OCI-LY7 (cell line): ENCODE measurements around the gene NALF2. TPM values are rescaled to one million over a fixed set of nuclear protein-coding genes. Genes with fewer than 3 reads are reported as not detected.

Source experiments
- BruUV-seq: library from RNA; stranded (reverse); fragments of 400-500 nt; replicated peaks from 2 replicates; lab custom pipeline; 2021; lab: Mats Ljungman, UMichigan
- CTCF ChIA-PET: fragments of 300-600 bp; sonication (Branson Sonifier 250); formaldehyde crosslinking; loops from one replicate; lab custom pipeline; 2022; ENCODE audit warnings: antibody characterized with exemption; ENCODE audit not compliant: unreplicated experiment; lab: Charles Lee
- POLR2A ChIA-PET: fragments of 300-600 bp; sonication (Branson Sonifier 250); formaldehyde crosslinking; loops from one replicate; lab custom pipeline; 2022; ENCODE audit warnings: antibody characterized with exemption; lab: Charles Lee
- DNase-seq: peaks from one replicate; pipeline ENCODE4 v3.0.0-alpha.2; 2015; ENCODE audit warnings: low spot score
- H2AFZ ChIP-seq: fragments of 200-600 bp; sonication (generic), shearing (Covaris generic); 2 replicates; pipeline ENCODE4 v1.6.1; 2014; ENCODE audit warnings: mild to moderate bottlenecking, antibody characterized with exemption, low read length, moderate library complexity
- H3K27ac ChIP-seq: fragments of 200-600 bp; sonication (generic); 2 replicates; pipeline ENCODE4 v1.5.1; 2014; ENCODE audit warnings: mixed run types, low read depth, mild to moderate bottlenecking, moderate library complexity, low read length, inconsistent platforms; ENCODE audit not compliant: poor library complexity, severe bottlenecking
- H3K36me3 ChIP-seq: fragments of 200-600 bp; sonication (generic); 2 replicates; pipeline ENCODE4 v1.6.1; 2014; ENCODE audit warnings: mild to moderate bottlenecking, antibody characterized with exemption, low read length, moderate library complexity, mixed read lengths; ENCODE audit not compliant: insufficient read depth
- H3K4me1 ChIP-seq: fragments of 200-600 bp; sonication (generic); 2 replicates; pipeline ENCODE4 v1.5.1; 2014; ENCODE audit warnings: mild to moderate bottlenecking, low read length; ENCODE audit not compliant: insufficient read depth, poor library complexity, severe bottlenecking
- H3K4me2 ChIP-seq: fragments of 200-600 bp; sonication (generic); 2 replicates; pipeline ENCODE4 v1.6.1; 2014; ENCODE audit warnings: mild to moderate bottlenecking, low read length
- H3K4me3 ChIP-seq: fragments of 200-600 bp; sonication (generic); 2 replicates; pipeline ENCODE4 v1.5.1; 2014; ENCODE audit warnings: mild to moderate bottlenecking, low read depth, low read length; ENCODE audit not compliant: poor library complexity, severe bottlenecking
- H3K79me2 ChIP-seq: fragments of 200-600 bp; sonication (generic); 2 replicates; pipeline ENCODE4 v1.6.1; 2016; ENCODE audit warnings: low read depth, mild to moderate bottlenecking, low read length, moderate library complexity, mixed read lengths; ENCODE audit not compliant: insufficient read depth
- H3K9me2 ChIP-seq: fragments of 200-600 bp; sonication (generic); 2 replicates; pipeline ENCODE4 v1.6.1; 2016; ENCODE audit warnings: mild to moderate bottlenecking, low read length, mixed read lengths; ENCODE audit not compliant: insufficient read depth
- H3K9me3 ChIP-seq: fragments of 200-600 bp; sonication (generic); 2 replicates; pipeline ENCODE4 v1.6.1; 2014; ENCODE audit warnings: mild to moderate bottlenecking, mixed run types, low read length, mixed read lengths
- H4K20me1 ChIP-seq: fragments of 200-600 bp; sonication (generic); 2 replicates; pipeline ENCODE4 v1.6.1; 2014; ENCODE audit warnings: mild to moderate bottlenecking, antibody characterized with exemption, low read length, moderate library complexity, mixed read lengths; ENCODE audit not compliant: insufficient read depth
- CTCF ChIP-seq: fragments of 200-600 bp; sonication (generic); conservative IDR thresholded peaks from 2 replicates; pipeline ENCODE4 v1.5.1; 2014; ENCODE audit warnings: mild to moderate bottlenecking, antibody characterized with exemption, low read length, moderate library complexity, mixed read lengths
- EZH2phosphoT487 ChIP-seq: fragments of 200-600 bp; sonication (generic); IDR thresholded peaks from 2 replicates; pipeline ENCODE4 v1.6.1; 2018; ENCODE audit warnings: low read depth, borderline replicate concordance, mild to moderate bottlenecking, mixed run types, antibody characterized with exemption, low read length, moderate library complexity, mixed read lengths
- intact Hi-C: fragments of 100-400 bp; cut with micrococcal nuclease; formaldehyde crosslinking; loops from one replicate; pipeline ENCODE4 v1.10.0; 2022; ENCODE audit not compliant: unreplicated experiment
- total RNA-seq, 2 experiments: library from RNA; depleted of rRNA in 1 of 2; stranded (reverse); fragments of >200 nt in 1 of 2; shearing (Covaris generic) in 1 of 2; gene quantifications; 2 replicates each; pipeline ENCODE4 v1.2.3, GENCODE V29; 2014 to 2022

NALF2 gene
- total RNA-seq, 2 experiments from 2014 or later: 3.3 to 7.7 TPM

GRCh38 chrX:69501429-69501828 is 2.7 kb upstream of the NALF2 start:
- peak; percentile 72 for DNase-seq
- TF ChIP-seq CTCF (no peak), EZH2phosphoT487 (no peak)
- ChIA-PET POLR2A (interaction anchor here (0.7 kb wide), 1 partner anchor 1012 kb away, joined by 3 read pairs; no protein-coding TSS in a partner anchor), CTCF (no interaction called here)
- no peak overlapping the region for H3K4me2 ChIP-seq
- H3K36me3 ChIP-seq: peaks cover 3% of the 10 kb centered on the region; the same call in 1 of the 2 replicates
- no peak overlapping the region for H3K27ac ChIP-seq
- no peaks in the 10 kb centered on the region for H3K9me2 ChIP-seq
- no peak overlapping the region for H2AFZ ChIP-seq
- H3K4me1 ChIP-seq: peaks cover 3% of the 10 kb centered on the region
- no peaks in the 10 kb centered on the region for H4K20me1 ChIP-seq
- no TSS peak for BruUV-seq
- peaks cover 10% of the 10 kb centered on the region; the same call in 1 of the 2 replicates for H3K79me2 ChIP-seq
- intact Hi-C loops: loop anchor here (5.0 kb wide), 1 partner anchor 36 kb away; no protein-coding TSS in a partner anchor
- no peaks in the 10 kb centered on the region for H3K9me3 ChIP-seq
- no peak overlapping the region for H3K4me3 ChIP-seq

GRCh38 chrX:69503228-69503781 is 821 bp upstream of the NALF2 start:
- peak; percentile 75 for DNase-seq
- peaks cover 7% of the 10 kb centered on the region; the same call in 1 of the 2 replicates for H3K36me3 ChIP-seq
- TF ChIP-seq EZH2phosphoT487 (no peak), CTCF (peak; percentile 48)
- intact Hi-C loops: loop anchor here (2.0 to 5.0 kb wide), 2 partner anchors 34 to 115 kb away; no protein-coding TSS in a partner anchor
- H3K4me3 ChIP-seq: peak overlapping the region; percentile 84
- peaks cover 28% of the 10 kb centered on the region; the same call in 1 of the 2 replicates for H3K79me2 ChIP-seq
- H2AFZ ChIP-seq: peak overlapping the region; percentile 44; the same call in 1 of the 2 replicates
- CTCF ChIA-PET: interaction anchor here (1.0 to 1.2 kb wide), 2 partner anchors 35 to 630 kb away, joined by 4 read pairs; partner anchors contain the start of gene IGBP1
- no peaks in the 10 kb centered on the region for H4K20me1 ChIP-seq
- peaks cover 20% of the 10 kb centered on the region for H3K4me1 ChIP-seq
- H3K27ac ChIP-seq: peak overlapping the region; percentile 68
- H3K4me2 ChIP-seq: peak overlapping the region; percentile 55; the same call in 1 of the 2 replicates
- no peaks in the 10 kb centered on the region for H3K9me2 ChIP-seq
- BruUV-seq: no TSS peak
- POLR2A ChIA-PET: no interaction called here
- no peaks in the 10 kb centered on the region for H3K9me3 ChIP-seq
